HEK293 (cell line): ENCODE results near the gene PPP6C.
A peak's percentile ranks its signal among the peaks of the same experiment; 100 is the strongest.

Experiments used
- CTCF ChIA-PET: fragments of 350-600 bp; formaldehyde crosslinking; extraction: SDS; loops from one replicate; lab custom pipeline; 2021; ENCODE audit warnings: antibody characterized with exemption; lab: Yijun Ruan, JAX
- POLR2A ChIA-PET: fragments of 300-600 bp; formaldehyde crosslinking; extraction: SDS; loops from one replicate; lab custom pipeline; 2020; ENCODE audit warnings: antibody characterized with exemption, inconsistent platforms; lab: Yijun Ruan, JAX
- H3K27ac ChIP-seq: fragments of 200-500 bp; sonication (Bioruptor generic); 2 replicates; pipeline ENCODE4 v1.5.1; 2014; ENCODE audit warnings: low read depth, low read length, control low read depth, inconsistent platforms; ENCODE audit errors: extremely low read depth
- H3K36me3 ChIP-seq, 2 experiments: fragments of 200-500 bp in 1 of 2; sonication (Bioruptor generic) in 1 of 2; 1 replicate in 1 of 2; 2 replicates in 1 of 2; pipeline ENCODE4 v1.5.1; 2014 to 2017; ENCODE audit warnings: inconsistent platforms in 2 of 2, low read length in 2 of 2; ENCODE audit not compliant: control insufficient read depth in 2 of 2, insufficient read depth in 1 of 2
- H3K4me1 ChIP-seq: fragments of 200-500 bp; sonication (Bioruptor generic); 2 replicates; pipeline ENCODE4 v1.5.1; 2014; ENCODE audit warnings: mild to moderate bottlenecking, low read length, inconsistent platforms; ENCODE audit not compliant: control insufficient read depth, insufficient read depth
- H3K4me3 ChIP-seq: 2 replicates; pipeline ENCODE4 v1.5.1; 2011; ENCODE audit warnings: low read depth, mild to moderate bottlenecking, control low read depth, low read length, moderate library complexity
- H3K9me3 ChIP-seq: fragments of 200-500 bp; sonication (Bioruptor generic); 2 replicates; pipeline ENCODE4 v1.5.1; 2014; ENCODE audit warnings: low read depth, low read length, inconsistent platforms; ENCODE audit not compliant: control insufficient read depth, insufficient read depth
- ELK4 ChIP-seq: IDR thresholded peaks from 2 replicates; pipeline ENCODE4 v1.6.1; 2011; ENCODE audit warnings: mild to moderate bottlenecking, low read depth, low read length, borderline replicate concordance
- PATZ1 ChIP-seq: fragments of 450-650 bp; formaldehyde crosslinking; IDR thresholded peaks from 2 replicates; pipeline ENCODE4 v1.5.1; 2016; ENCODE audit warnings: missing biosample characterization, missing genetic modification characterization
- PRDM6 ChIP-seq: fragments of 450-650 bp; formaldehyde crosslinking; IDR thresholded peaks from 2 replicates; pipeline ENCODE4 v1.5.1; 2017; ENCODE audit warnings: missing biosample characterization, missing genetic modification characterization
- ZNF18 ChIP-seq: fragments of 450-650 bp; formaldehyde crosslinking; IDR thresholded peaks from 2 replicates; pipeline ENCODE4 v1.5.1; 2016; ENCODE audit warnings: missing biosample characterization, missing genetic modification characterization
- ZNF24 ChIP-seq: fragments of 450-650 bp; formaldehyde crosslinking; IDR thresholded peaks from 2 replicates; pipeline ENCODE4 v1.5.1; 2016; ENCODE audit warnings: missing biosample characterization, missing genetic modification characterization
- ZNF266 ChIP-seq: fragments of 450-650 bp; formaldehyde crosslinking; IDR thresholded peaks from 2 replicates; pipeline ENCODE4 v1.5.1; 2016; ENCODE audit warnings: missing biosample characterization, missing genetic modification characterization, low read depth
- ZNF280C ChIP-seq: fragments of 450-650 bp; formaldehyde crosslinking; IDR thresholded peaks from 2 replicates; pipeline ENCODE4 v1.5.1; 2016; ENCODE audit warnings: missing biosample characterization, missing genetic modification characterization
- ZNF280D ChIP-seq: fragments of 450-650 bp; formaldehyde crosslinking; IDR thresholded peaks from 2 replicates; pipeline ENCODE4 v1.5.1; 2016; ENCODE audit warnings: missing biosample characterization, missing genetic modification characterization
- ZNF37A ChIP-seq: fragments of 450-650 bp; IDR thresholded peaks from 2 replicates; pipeline ENCODE4 v1.5.1; 2018; ENCODE audit warnings: missing biosample characterization, missing genetic modification characterization
- ZNF549 ChIP-seq: fragments of 450-650 bp; IDR thresholded peaks from 2 replicates; pipeline ENCODE4 v1.5.1; 2018; ENCODE audit warnings: missing biosample characterization, missing genetic modification characterization, mild to moderate bottlenecking, inconsistent platforms, moderate library complexity
- ZNF600 ChIP-seq: fragments of 450-650 bp; formaldehyde crosslinking; IDR thresholded peaks from 2 replicates; pipeline ENCODE4 v1.5.1; 2016; ENCODE audit warnings: missing biosample characterization, missing genetic modification characterization
- ZNF670 ChIP-seq: fragments of 450-650 bp; formaldehyde crosslinking; IDR thresholded peaks from 2 replicates; pipeline ENCODE4 v1.5.1; 2016; ENCODE audit warnings: missing biosample characterization, missing genetic modification characterization, low read depth
- ZNF76 ChIP-seq: fragments of 450-650 bp; formaldehyde crosslinking; IDR thresholded peaks from 2 replicates; pipeline ENCODE4; 2016; ENCODE audit warnings: low read depth, missing biosample characterization, missing genetic modification characterization, borderline replicate concordance
- ZNF777 ChIP-seq: fragments of 450-650 bp; formaldehyde crosslinking; IDR thresholded peaks from 2 replicates; pipeline ENCODE4 v1.5.1; 2017; ENCODE audit warnings: missing biosample characterization, missing genetic modification characterization, borderline replicate concordance

The PPP6C gene

GRCh38 chr9:125177888-125178287 is 11.7 kb downstream of the PPP6C start (continued):
- no peak for TF ChIP-seq ZNF18 (tag by site-specific recombination)
- TF ChIP-seq ZNF76, result no peak
- TF ChIP-seq ZNF670 (tag by site-specific recombination), result no peak
- no peak for TF ChIP-seq ZNF280D (tag by site-specific recombination)
- no peak for TF ChIP-seq ZNF37A
- TF ChIP-seq ZNF24 (tag by site-specific recombination), result no peak
- no peak for TF ChIP-seq ELK4
- TF ChIP-seq ZNF280C, result no peak
- TF ChIP-seq ZNF777 (tag by site-specific recombination), result no peak
- no peak for TF ChIP-seq ZNF549 (tag by site-specific recombination)
- no peak for TF ChIP-seq PATZ1 (tag by site-specific recombination)

GRCh38 chr9:125176636-125177035 is 13.0 kb downstream of the PPP6C start:
- H3K9me3 ChIP-seq, result no peaks in the 10 kb centered on the region
- no peaks in the 10 kb centered on the region; a peak in 1 of 3 replicates for H3K36me3 ChIP-seq
- H3K27ac ChIP-seq, result no peak overlapping the region
- no peaks in the 10 kb centered on the region for H3K4me1 ChIP-seq
- POLR2A ChIA-PET, result no interaction called here
- CTCF ChIA-PET, result interaction anchor here (0.7 to 1.1 kb wide), 2 partner anchors 34 to 300 kb away, joined by 3 to 6 read pairs; partner anchors contain the start of gene SCAI
- TF ChIP-seq ZNF600 (tag by site-specific recombination) (0 out of 2 replicates have a peak, but pooled peaks have one; percentile 4), ZNF266 (no peak), PRDM6 (peak; percentile 57; the same call in 1 of the 2 replicates)
- H3K4me3 ChIP-seq, result no peak overlapping the region
